HG03103 (cell line): ENCODE data around the gene PSMG4.

Experiments
- ATAC-seq: cut with Tn5 transposase; IDR thresholded peaks from one replicate; pipeline ENCODE4 v1.9.1; 2021; ENCODE audit warnings: low read depth; ENCODE audit not compliant: unreplicated experiment

The PSMG4 gene

DNA sequence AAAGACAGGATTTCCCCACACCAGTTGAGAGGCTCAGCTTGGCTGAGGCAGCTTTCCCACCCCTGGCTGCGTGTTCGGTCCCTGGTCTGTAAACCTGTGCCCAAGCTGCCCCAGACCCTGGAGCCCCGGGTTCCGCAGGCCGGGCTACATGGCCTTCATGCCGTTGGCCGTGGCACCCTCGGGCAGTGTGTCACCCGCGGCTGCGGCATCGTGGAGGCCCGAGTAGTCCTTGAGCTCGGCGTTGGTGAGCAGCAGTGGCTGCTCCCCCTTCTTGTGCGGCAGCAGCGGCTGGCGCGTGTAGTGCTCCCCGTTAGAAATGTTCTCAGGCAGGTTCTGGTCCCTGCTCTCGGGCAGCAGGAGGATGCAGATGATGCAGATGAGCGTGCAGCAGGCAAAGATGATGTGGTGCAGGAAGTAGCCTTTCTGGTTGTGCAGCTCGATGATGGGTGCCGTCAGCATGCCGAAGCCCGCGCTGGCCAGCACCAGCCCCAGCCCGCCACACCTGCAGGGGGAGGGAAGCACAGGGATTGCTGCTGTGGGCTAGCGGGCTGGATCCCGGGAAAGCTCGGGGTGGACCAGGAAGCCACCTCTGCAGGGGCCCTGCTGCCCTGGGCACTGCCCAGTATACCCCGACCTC, 14.3 kb downstream of the PSMG4 start:
- no peak for ATAC-seq

DNA sequence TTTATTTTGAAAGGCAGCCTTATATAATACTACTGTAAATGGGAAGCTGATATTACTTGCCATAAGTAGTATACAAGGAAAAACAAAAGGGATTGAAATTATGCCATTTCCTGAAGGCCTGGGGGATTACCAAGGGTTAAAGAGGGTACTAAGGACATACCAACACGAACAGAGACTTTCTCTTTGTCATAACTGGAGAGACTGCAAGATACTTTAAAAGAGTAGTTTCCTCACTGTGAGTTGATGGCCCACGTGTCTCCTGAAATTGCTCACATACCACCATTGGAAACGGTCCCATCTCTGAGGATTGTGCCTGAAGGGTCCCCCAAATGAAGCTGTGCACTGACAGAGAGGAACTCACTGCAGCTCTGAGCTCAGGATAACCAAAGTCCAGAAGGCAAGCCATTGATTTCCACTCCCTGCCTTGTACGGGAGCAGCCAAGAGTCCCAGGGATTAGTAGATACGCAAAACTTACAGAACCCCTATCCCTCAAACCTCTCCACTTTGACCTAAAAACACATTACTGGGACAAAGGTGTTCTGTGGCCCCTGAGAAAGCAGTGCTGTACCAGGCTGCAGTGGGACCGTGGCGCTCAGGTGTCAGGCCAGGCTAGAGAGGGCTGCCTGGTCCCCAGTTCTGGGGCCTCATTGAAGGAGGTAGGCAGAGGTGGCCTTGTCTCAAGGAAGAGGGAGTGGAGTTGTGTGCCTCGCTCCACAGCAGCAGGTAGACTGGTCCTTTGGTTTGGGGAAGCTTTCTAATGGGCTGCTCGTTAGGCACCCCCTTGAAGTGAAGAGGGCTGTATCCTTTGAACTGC, 15.2 kb downstream of the PSMG4 start:
- ATAC-seq = no peak

- ATAC-seq = no peak
Measured at GRCh38 chr6:3276174-3277167, 17.7 kb downstream of the PSMG4 start.

DNA sequence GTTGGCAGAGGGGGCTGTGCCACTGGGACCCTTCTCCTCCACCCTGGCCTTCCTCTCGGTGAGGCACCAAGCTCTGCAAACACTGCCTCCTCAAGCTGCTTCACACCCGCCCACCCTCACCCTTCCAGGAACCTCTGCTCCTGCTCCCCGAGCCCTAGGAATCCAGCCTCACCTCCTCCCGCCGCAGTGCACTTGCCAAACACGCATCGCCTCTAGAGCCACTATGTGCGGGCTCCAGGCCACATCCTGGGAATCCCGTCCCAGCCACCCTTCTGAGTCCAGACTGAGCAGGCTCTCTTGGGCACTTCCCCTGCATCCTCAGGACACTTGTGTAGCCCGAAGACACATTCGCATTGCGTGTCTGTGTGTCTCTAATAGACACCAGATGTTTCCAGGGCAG, 18.5 kb downstream of the PSMG4 start:
- ATAC-seq = no peak

- ATAC-seq = no peak
Measured at GRCh38 chr6:3277851-3278416, 19.2 kb downstream of the PSMG4 start.

DNA sequence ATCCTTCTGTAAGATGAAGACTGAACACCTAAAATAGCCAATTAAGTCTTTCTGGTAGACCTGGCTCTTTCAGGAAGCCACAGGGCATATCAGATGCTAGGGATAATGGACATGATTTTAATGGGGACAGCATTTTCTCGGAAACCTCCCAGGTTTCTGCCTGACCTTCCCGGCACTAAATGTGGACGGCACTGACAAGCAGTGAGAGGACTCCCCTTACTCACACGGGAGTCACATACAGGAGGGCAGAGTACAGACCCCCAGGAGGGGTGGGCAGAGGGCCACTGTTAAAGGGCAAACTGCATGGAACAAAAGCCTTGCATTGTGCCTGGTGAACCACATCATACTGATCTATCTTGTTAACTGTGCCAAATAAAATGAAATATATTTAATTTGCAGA, 19.9 kb downstream of the PSMG4 start:
- no peak for ATAC-seq

DNA sequence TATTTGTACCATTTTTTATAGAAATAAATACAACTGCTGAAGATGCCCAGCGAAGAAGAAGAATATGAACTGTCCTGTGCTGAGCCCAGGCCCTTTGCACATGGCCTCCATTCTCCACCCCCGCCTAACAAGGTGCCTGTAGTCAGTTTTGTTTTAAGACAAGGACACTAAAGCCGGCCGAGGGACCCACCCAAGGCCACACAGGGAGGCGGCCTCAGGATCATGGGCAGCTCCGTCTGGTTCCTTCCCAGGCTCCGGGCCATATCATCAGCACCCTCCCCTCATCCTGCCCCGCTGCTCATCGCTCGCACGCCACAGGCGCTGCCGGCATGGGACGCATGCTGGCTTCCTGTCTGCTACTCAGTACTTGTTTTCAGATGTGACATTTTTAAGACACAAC, 21.3 kb downstream of the PSMG4 start:
- no peak for ATAC-seq

DNA sequence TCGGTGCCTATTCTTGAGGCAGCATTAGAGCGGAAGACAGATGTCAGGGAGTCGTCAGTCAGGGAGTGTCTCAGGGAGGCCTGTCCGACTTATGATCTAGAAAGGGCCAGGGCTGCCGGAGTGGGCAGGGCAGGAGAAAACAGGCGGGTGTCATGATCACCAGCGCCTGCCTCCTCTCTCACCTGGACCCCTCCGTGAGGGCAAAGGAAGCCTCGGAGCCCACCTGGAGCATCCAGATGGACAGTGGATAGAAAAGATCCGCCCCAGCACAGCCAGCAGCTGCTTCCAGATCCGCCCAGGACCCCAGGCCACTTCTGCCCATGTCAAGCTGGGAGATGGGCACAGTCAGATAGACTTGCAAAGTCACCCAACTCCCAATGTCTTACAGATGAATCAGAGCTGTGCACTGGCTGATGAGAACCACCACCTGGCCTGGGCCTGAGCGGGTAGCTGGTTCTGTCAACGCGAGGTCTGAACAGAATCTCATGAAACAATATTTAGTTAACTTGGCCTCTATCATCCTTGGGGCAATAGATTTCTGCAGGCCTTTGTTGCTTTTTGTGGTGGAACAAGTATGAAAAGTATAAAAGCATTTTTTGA, 22.2 kb downstream of the PSMG4 start:
- ATAC-seq = no peak

DNA sequence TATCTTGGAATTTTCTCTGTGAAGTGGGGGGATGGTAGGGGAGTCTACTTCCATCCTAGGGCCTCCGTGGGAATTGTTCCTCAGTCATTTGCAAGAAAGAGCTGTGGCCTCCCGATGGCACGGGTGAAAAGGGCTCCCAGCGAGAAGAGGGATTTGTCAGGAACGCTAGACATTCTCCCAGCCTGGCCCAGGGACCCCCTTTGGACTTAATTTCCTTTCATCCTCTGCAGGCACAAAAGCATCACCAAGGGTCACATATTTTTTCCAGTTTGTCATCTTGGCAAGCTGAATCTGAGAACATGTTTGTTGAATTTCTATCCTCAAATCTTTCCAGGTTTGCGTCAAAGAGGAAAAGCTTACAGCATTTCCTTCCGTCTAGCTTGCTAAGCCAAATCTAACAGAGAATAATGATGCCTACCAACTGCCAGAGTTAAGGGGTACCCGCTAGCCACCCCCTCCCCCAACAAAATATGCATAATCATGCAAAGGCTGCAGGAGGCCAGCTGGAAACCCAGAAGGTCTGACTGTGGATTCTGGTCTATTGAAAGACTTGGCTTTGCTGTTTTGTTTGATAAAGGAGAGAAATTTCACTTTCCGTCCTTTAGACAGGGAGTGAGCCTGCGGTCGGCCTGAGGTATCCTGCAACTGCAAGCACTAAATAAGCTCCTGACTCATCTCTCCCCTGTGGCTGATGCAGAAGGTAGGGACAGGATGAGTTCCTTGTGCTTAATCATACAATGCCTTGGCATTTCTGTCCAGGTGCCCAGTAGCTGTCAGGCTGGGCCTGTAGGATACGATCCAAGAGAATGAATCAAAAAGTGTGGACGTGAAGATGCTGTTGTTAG, 23.1 kb downstream of the PSMG4 start:
- no peak for ATAC-seq

GRCh38 chr6:3282476-3283236, 23.9 kb downstream of the PSMG4 start:
- no peak for ATAC-seq

- ATAC-seq = no peak
Measured at GRCh38 chr6:3283241-3283640, 24.5 kb downstream of the PSMG4 start.

DNA sequence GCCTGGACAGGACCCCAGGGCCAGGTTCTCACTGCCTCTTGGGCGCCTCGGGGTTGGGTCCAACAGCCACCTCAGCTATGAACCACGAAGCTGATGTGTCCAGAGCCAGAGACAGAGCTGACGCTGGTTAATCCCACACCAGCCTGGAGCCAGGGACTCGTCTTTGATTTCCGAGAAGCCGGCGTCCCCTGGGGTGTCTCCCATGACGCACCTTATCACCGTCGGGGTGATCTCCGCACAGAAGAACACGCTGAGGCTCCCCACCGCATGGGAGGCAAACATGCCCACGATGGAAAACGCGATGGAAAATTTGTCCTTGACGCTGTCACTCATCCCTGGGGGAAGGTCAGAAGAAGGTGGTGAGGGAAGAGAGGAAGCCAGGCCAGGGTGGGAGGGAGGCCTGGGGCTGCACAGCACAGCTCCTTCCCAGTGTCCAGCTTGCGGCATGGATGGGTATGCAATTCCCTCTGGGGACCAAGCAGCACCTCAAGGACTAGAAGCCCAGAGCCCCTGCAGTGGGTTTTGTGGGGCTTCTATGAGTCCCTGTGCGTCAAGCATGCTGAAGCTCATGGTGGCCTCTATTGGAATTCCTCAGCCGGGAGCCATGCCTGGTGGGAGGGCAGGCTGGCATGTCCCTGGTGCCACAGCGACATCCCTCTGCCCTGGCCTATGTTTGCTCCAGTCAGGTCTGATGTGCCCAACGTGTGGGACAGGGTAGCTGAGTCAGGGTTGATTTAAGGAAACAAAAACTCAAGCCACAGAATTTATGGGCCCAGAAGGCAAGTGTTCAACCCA, 25.1 kb downstream of the PSMG4 start:
- ATAC-seq = no peak

DNA sequence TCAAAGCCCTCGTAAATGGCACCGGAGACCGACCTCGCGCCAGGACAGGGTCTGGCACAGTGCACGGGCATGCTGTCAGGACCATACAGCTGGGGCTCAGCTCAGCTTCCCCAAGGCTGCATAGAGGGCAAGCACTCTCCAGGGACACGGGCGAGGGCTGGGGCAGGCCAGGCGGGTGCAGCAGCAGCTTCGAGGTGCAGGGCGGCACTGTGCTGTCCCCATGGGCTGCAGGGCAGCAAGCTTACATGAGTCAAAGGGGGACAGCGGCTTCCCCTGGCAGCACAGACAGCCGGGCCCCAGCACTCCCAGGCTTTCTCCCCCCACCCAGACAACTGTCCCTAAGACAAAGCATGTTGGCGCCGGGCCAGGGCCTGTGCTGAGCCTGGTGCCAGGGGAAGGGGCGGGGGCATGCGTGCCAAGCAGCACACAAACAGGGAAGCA, 25.7 kb downstream of the PSMG4 start:
- no peak for ATAC-seq

GRCh38 chr6:3285049-3285639, 26.4 kb downstream of the PSMG4 start:
- ATAC-seq = no peak

- ATAC-seq = no peak
Measured at GRCh38 chr6:3285732-3286131, 27.0 kb downstream of the PSMG4 start.

- no peak for ATAC-seq
Measured at GRCh38 chr6:3286641-3287171, 28.0 kb downstream of the PSMG4 start.

DNA sequence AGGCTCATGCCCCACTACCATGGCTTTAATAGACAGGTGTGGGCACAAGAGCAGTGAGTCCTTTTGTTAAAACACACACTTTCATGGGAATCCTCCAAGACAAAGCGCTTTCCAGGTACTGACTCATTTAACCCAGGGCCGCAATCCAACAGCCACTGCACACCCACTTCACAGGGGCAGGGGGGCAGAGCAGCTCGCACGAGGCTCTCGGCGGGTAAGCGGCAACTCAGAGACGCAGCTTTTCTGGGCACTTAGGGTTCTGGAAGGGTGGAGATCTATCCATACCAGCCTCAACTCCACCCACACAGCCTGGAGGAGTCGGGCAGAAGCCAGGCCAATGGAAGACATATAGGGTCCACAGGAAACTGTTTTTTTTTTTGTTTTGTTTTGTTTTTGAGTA, 28.6 kb downstream of the PSMG4 start:
- no peak for ATAC-seq
